Activated CD8-positive, alpha-beta memory T cell treated with anti-CD3 and anti-CD28 coated beads for 1 hour (primary cell): Measurements from ENCODE around the gene ISYNA1.
"Not testable (repeated sequence)": the region's sequence is repeated elsewhere in the genome, so short reads cannot be mapped to it uniquely, and the experiment has no call there.

Experiments used
- DNase-seq, 2 donors: peaks; one replicate each; pipeline ENCODE4 v3.0.0-alpha.2; 2020; ENCODE audit warnings: low read depth in 1 of 2; ENCODE audit errors: extremely low read depth in 1 of 2

The ISYNA1 gene

DNA sequence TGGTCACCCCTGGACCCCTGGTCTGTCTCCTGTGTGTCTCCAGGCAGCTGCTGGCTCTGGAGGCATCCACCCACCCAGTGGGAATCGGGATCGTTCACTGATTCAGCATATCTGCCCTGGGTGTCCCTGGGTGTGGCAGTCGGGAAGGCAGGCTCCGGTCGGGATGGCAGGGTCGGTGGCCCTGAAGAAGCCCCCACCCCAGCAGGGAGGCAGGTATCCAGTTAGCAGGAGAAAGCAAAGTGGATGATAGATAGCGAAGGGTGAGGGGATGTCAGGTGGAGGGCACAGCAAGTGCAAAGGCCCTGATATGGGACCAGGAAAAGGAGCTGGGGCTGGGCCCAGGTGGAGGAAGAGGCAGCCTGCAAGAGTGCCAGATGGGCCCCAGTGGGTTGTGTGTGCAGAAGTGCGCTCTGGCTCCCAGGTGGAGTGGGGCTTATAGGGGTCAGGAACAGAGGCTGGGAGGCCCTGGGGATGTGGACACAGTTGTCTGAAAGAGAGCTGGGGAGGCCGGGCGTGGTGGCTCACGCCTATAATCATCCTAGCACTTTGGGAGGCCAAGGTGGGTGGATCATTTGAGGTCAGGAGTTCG is 16.5 kb downstream of the ISYNA1 start:
- DNase-seq, result no peak

DNA sequence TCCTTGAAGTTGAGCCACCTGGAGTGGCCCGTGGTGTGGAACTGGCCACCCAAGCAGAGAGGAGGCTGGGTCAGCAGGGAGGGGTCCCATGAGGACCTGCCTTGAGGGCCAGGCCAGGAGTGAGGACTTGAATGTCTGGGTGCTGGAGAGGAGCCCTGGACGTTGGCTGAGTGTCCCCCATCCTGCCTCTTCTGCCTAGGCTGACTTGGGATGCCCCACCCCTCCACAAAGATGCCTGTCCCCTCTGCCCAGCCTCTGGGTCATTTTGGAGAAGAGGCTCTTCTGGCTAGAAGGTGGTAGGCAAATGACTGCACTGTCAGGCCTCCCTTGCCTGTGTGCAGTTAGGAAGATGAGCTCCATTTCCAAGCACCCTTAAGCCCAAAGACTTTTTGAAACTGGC is 17.0 kb downstream of the ISYNA1 start:
- DNase-seq, result no peak

DNA sequence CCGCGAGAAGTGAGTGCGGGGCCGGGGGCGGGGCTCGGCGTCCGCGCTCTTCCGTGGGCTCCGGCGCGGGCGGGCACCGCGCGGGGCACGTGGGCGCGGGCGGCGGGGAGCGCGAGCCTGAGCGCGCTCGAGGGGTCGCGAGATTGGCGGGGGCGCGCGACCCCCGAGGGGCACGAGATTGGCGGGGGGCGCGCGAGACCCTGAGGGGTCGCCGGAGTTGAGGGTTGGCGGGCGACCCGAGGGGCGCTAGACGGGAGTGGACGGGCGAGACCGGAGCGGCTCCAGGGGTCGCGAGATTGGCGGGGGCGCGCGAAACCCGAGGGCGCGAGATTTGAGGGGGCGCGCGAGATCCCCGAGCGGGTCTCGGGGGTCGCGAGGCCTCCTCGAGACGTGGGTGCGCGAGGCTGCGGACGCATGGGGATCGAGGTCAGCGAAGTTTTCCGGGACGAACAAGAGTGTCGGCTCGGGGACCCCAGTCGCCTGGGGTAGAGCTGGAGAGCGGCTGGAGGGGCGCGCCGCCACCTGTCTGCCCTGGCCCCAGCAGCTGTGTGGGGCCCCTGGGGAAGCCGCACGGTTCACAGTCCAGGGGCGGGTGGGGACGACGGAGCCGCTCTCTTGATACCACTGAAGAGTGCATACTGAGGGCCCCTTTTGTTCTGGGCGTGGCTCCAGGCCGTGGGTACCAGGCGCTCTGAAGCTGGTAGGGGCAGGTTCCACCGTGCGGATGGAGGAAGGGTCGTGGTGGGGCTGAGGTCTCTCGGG is 18.1 kb downstream of the ISYNA1 start:
- DNase-seq, result no peak

DNA sequence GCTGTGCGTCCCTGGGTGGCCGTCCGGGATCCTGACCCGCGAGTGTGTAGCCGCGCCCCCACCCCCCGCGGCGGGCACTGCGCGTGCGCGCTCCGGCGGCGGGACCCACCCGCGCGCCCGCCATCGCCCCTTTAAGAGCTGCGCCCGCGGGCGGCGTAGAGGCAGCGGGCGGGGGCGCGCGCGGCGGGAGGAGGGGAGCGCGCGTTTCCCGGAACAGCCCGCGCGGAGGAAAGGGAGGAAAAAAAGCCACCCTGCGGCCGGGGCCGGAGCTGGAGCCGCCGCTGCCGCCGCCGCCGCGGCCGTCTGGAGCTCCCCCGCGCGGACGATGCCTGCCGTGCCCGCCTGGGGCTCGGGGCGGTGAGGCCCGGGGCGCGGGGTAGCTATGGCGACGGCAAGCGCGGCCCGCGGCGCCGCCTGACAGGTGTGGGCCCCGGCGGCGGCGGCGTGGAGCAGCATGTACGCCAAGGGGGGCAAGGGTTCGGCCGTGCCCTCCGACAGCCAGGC is 18.7 kb downstream of the ISYNA1 start, which contains the start of gene SSBP4:
SSBP4 (plus strand) TSS at position 204 of the 504 bp plus-strand sequence; CDS start at position 455, 251 bp downstream.
- DNase-seq, result peak in 1 of 2 donors; percentile 52

DNA sequence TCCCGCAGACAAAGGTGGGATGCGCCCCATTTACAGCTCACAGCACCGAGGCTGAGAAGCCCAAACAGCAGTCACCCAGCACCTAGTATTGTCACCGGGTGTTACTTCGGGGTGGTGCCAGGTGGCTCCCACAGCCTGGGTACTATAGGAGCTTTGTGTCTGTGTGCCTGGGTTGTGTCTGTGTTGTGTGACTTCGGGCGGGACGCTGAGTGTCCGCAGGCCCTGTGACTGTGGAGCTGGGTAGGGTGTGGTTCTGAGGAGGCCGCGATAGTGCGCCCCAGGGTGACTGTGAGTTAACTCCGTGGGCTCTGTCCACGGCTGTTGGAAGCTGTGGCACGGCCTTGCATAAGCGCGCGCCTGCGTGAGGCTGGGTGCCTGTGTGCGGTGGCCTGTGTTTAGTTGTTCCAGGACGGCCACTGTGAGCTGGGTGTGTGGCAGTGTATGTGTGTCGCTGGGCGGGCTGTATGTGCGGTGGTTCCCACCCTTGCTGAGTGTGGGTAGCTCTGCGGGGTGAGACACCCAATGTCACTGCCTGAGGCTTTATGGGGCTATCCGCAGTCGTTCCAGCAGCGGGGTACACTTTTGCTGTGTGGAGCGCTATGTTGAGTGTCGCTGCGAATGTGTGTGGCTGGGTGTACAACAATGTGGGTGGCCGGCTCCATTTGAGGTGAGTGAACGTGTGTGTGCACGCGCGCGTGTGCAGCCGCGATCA is 19.3 kb downstream of the ISYNA1 start:
- DNase-seq, result no peak

DNA sequence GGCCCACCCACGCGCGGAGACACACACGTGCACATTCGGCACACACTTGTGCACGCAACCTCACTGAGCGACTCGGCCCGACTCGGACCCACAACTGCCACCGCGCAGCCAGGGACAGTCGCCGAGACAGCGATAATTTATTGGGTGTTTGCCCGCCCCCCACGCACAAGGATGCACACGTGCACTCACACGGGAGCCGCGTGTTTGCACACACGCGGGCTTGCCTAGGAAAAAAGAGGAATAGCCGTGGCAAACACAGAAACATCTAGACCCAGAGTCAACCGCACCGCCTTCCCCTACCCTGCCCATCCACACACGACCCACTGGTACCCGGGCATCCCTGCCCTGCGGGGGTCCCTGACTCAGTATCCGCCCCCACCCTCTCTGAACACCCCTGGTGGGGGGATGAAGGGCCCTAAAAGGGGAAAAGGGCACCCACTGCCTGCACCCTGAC is 19.9 kb downstream of the ISYNA1 start:
- DNase-seq, result no peak

GRCh38 chr19:18417250-18418028 is 20.5 kb downstream of the ISYNA1 start:
- DNase-seq, result no peak

DNA sequence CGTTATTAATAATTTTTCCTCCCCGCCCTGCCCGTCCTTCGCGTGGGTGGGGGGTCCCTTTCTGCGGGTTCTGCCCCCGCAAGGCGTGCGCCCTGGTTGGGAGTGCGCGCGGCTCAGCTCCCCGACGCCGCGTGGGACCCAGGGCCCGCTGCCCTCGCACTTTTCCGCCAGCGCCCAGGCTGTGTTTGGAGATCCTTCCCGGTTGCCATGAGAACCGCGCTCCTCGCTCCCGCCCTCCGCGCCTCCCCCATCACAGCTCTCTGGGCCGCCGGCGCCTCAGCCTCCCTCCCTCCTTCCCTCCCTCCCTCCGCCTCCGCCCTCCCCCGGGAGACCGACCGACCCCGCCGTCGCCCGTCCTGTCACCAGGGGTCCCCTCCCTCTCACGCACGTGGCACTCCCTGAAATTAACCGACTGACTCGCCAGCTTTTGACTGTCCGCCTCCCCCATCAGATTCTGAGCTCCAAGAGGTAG is 21.1 kb downstream of the ISYNA1 start:
- no peak for DNase-seq

DNA sequence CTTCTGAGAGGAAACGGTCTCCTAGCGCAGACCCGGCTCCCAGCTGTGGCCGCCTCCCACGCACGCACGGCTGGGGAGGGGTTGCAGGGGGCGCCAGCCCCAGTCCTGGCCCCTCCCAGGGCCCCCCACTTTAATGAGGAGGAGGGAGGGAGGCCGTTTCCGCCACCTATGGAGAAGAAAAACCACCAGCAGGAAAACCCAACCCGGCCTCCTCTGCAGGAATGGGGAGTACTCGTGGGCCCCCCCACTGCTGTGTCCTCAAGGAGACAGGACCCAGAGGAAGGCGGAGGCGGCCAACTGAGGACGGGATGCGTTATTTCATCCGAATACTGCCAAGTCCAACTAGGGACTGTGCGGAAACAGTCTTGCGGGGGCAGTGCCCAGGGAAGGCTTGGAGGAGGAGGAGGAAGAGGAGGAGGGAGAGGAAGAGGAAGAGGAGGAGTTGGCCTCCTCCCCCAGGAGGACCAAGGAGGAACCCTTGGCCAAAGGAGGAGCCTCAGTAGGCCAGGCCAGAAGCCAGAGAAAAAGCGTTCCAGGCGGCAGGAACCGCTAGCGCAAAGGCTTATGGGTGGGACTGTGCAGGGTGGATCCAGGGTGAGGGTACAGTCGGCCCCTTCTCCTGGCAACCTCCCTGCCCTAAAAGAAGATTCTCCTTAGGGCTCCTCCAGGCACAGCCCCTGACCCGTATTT is 22.6 kb downstream of the ISYNA1 start:
- DNase-seq, result no peak

GRCh38 chr19:18414504-18415177 is 23.3 kb downstream of the ISYNA1 start:
- DNase-seq, result no peak

- DNase-seq, result no peak
These were observed 25.2 kb downstream of the ISYNA1 start for GRCh38 chr19:18412610-18413239.

- DNase-seq, result no peak
These were observed 29.9 kb downstream of the ISYNA1 start for GRCh38 chr19:18408053-18408476.

DNA sequence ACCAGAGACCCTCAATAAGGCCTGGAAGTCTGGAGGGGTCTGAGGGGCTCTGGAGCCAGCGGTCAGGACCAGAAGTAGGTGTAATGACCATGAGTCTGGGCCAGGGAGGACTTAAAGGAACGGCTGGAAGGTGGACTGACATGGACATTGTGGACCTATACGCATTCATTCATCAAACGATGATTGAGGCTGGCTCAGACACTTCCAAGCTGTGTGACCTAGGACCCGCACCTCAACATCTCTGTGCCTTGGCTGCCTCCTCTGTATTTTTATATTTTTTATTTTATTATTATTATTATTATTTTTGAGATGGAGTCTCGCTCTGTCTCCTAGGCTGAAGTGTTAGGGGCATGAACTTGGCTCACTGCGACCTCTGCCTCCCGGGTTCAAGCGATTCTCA is 31.2 kb downstream of the ISYNA1 start:
- no peak for DNase-seq

- DNase-seq, result not testable (repeated sequence)
These were observed 32.2 kb downstream of the ISYNA1 start for GRCh38 chr19:18405754-18406153.

DNA sequence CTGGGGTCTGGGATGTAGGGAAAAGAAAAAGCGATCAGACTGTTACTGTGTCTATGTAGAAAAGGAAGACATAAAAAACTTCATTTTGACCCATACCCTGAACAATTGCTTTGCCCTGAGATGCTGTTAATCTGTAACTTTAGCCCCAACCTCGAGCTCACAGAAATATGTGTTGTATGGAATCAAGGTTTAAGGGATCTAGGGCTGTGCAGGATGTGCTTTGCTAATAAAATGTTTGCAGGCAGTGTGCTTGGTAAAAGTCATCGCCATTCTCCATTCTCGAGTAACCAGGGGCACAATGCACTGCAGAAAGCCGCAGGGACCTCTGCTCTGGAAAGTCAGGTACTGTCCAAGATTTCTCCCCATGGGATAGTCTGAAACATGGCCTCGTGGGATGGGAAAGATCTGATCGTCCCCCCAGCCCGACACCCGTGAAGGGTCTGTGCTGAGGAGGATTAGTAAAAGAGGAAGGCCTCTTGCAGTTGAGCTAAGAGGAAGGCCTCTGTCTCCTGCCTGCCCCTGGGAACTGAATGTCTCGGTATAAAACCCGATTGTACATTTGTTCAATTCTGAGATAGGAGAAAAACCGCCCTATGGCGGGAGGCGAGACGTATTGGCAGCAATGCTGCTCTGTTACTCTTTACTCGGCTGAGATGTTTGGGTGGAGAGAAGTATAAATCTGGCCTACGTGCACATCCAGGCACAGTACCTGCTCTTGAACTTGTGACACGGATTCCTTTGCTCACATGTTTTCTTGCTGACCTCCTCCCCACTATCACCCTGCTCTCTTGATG is 35.3 kb downstream of the ISYNA1 start:
- DNase-seq, result not testable (repeated sequence)

DNA sequence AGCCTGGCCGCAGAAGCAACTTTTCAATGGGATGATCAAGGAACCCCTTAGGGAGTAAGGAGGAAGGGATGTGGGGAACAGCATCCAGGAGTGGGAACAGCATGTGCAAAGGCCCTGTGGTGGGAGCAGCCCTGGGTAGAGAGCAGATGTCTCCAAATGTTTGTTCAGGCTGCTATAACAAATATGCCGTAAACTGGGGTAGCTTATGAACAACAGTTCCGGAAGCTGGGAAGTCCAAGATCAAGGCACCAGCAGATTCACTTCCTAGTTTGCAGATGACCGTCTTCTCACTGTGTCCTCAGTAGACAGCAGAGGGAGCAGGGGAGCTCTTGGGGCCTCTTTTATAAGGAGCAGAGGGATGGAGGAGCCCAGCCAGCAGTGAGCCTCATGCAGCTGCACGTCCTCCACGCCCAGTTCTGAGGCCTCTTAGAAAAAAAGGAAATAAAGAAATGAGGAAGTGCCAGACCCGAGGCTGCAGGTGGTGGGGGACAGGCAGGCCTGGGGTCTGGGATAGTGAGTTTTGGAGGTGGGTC is 36.3 kb downstream of the ISYNA1 start:
- DNase-seq, result no peak

DNA sequence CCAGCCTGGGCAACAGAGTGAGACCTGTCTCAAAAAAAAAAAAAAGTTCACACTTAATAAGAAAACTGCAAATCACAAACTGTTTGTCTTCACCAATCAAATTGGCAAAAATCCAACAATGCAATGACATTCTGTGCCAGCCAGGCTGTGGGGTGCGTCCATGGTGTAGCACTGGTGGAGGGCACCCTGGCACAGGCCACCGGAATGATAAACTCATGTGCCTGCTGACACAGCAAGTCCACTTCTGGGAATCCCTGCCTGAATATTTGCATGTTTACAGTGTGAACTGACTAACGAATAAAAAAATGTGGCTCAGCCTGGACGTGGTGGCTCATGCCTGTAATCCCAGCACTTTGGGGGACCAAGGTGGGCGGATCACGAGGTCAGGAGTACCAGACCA is 38.9 kb downstream of the ISYNA1 start:
- no peak for DNase-seq
